GM18508 (cell line): ENCODE data around the gene SRRM5.

Experiments used
- ATAC-seq: cut with Tn5 transposase; IDR thresholded peaks from one replicate; pipeline ENCODE4 v1.9.1; 2021; ENCODE audit warnings: moderate number of reproducible peaks; ENCODE audit not compliant: insufficient read depth, unreplicated experiment

Gene SRRM5

GRCh38 chr19:43610493-43610892 lies 1.4 kb upstream of the SRRM5 start:
- no peak for ATAC-seq

GRCh38 chr19:43612374-43612773 lies 486 bp downstream of the SRRM5 start:
- ATAC-seq, result no peak

- ATAC-seq, result no peak
Observed at GRCh38 chr19:43616306-43616705, 4.4 kb downstream of the SRRM5 start.

- no peak for ATAC-seq
Observed at GRCh38 chr19:43616954-43617353, 5.1 kb downstream of the SRRM5 start.

GRCh38 chr19:43618921-43619261 lies 7.0 kb downstream of the SRRM5 start:
- no peak for ATAC-seq

- ATAC-seq, result no peak
Observed at GRCh38 chr19:43619262-43620060, 7.6 kb downstream of the SRRM5 start, which contains the start of gene ZNF428. Gene ZNF428 (minus strand): TSS chr19:43619629. CDS start chr19:43614304, 5,325 bp downstream.

GRCh38 chr19:43620061-43621001 lies 8.4 kb downstream of the SRRM5 start:
- no peak for ATAC-seq

- no peak for ATAC-seq
Observed at GRCh38 chr19:43622070-43622469, 10.2 kb downstream of the SRRM5 start.

- no peak for ATAC-seq
Observed at GRCh38 chr19:43622956-43623355, 11.1 kb downstream of the SRRM5 start.

GRCh38 chr19:43623889-43624670 lies 12.2 kb downstream of the SRRM5 start:
- no peak for ATAC-seq

- ATAC-seq, result no peak
Observed at GRCh38 chr19:43624933-43625332, 13.0 kb downstream of the SRRM5 start.

- no peak for ATAC-seq
Observed at GRCh38 chr19:43625918-43626579, 14.2 kb downstream of the SRRM5 start.

- ATAC-seq, result no peak
Observed at GRCh38 chr19:43626838-43627237, 14.9 kb downstream of the SRRM5 start.

- no peak for ATAC-seq
Observed at GRCh38 chr19:43628646-43629326, 16.9 kb downstream of the SRRM5 start.

GRCh38 chr19:43631491-43631890 lies 19.6 kb downstream of the SRRM5 start:
- no peak for ATAC-seq

- ATAC-seq, result no peak
Observed at GRCh38 chr19:43633520-43633919, 21.6 kb downstream of the SRRM5 start.

GRCh38 chr19:43634068-43634467 lies 22.2 kb downstream of the SRRM5 start:
- no peak for ATAC-seq

GRCh38 chr19:43634506-43634871 lies 22.6 kb downstream of the SRRM5 start:
- ATAC-seq, result no peak

GRCh38 chr19:43634872-43635560 lies 23.1 kb downstream of the SRRM5 start:
- no peak for ATAC-seq
